HuH-7 (cell line): Measurements from ENCODE around the gene GAB4.

Source experiments
- DNase-seq: peaks from one replicate; pipeline ENCODE4 v3.0.0; 2011; ENCODE audit warnings: low spot score

Gene GAB4

GRCh38 chr22:16987822-16988221 lies 20.2 kb downstream of the GAB4 start:
- no peak for DNase-seq

- no peak for DNase-seq
Observed at GRCh38 chr22:16975155-16975885, 32.7 kb downstream of the GAB4 start.

- no peak for DNase-seq
Observed at GRCh38 chr22:16974298-16975084, 33.5 kb downstream of the GAB4 start.

GRCh38 chr22:16973591-16974297 lies 34.3 kb downstream of the GAB4 start:
- DNase-seq: no peak

- DNase-seq: no peak
Observed at GRCh38 chr22:16972311-16972710, 35.7 kb downstream of the GAB4 start.

GRCh38 chr22:16970446-16970845 lies 37.6 kb downstream of the GAB4 start:
- DNase-seq: no peak

- DNase-seq: no peak
Observed at GRCh38 chr22:16969508-16970327, 38.3 kb downstream of the GAB4 start.

- no peak for DNase-seq
Observed at GRCh38 chr22:16968218-16968595, 39.8 kb downstream of the GAB4 start.

- no peak for DNase-seq
Observed at GRCh38 chr22:16967453-16968217, 40.4 kb downstream of the GAB4 start.

- no peak for DNase-seq
Observed at GRCh38 chr22:16966251-16966650, 41.8 kb downstream of the GAB4 start.

GRCh38 chr22:16965560-16965959 lies 42.5 kb downstream of the GAB4 start:
- DNase-seq: no peak

- no peak for DNase-seq
Observed at GRCh38 chr22:16965083-16965482, 42.9 kb downstream of the GAB4 start.

- DNase-seq: no peak
Observed at GRCh38 chr22:16964366-16964765, 43.7 kb downstream of the GAB4 start.

GRCh38 chr22:16963189-16963945 lies 44.7 kb downstream of the GAB4 start:
- no peak for DNase-seq

- DNase-seq: no peak
Observed at GRCh38 chr22:16962501-16962900, 45.5 kb downstream of the GAB4 start.

- no peak for DNase-seq
Observed at GRCh38 chr22:16961477-16962186, 46.4 kb downstream of the GAB4 start.

GRCh38 chr22:16960884-16961249 lies 47.2 kb downstream of the GAB4 start:
- DNase-seq: no peak

- DNase-seq: no peak
Observed at GRCh38 chr22:16960220-16960883, 47.7 kb downstream of the GAB4 start.

GRCh38 chr22:16959345-16959930 lies 48.6 kb downstream of the GAB4 start:
- DNase-seq: no peak
